HepG2 (cell line): ENCODE measurements around the gene THRA. TPM values are rescaled to one million over a fixed set of nuclear protein-coding genes. Genes with fewer than 3 reads are reported as not detected.

Experiments
- ATAC-seq: fragments of 200-7000 bp; cut with Tn5 transposase; 3 replicates; pipeline ENCODE4 v1.9.1; 2020; ENCODE audit warnings: mild to moderate bottlenecking, moderate library complexity
- BruUV-seq: library from RNA; stranded (reverse); fragments of 400-500 nt; replicated peaks from 2 replicates; lab custom pipeline; 2021; lab: Mats Ljungman, UMichigan
- CTCF ChIA-PET: fragments of 300-600 bp; formaldehyde crosslinking; extraction: SDS; loops from one replicate; lab custom pipeline; 2021; ENCODE audit warnings: low total read pairs, inconsistent platforms, low intra/inter-chr PET ratio; lab: Yijun Ruan, JAX
- POLR2A ChIA-PET: fragments of 350-600 bp; sonication (Branson Sonifier 250); formaldehyde crosslinking; loops from one replicate; lab custom pipeline; 2020; ENCODE audit warnings: antibody characterized with exemption, inconsistent platforms; lab: Yijun Ruan, JAX
- DNase-seq: peaks from one replicate; pipeline ENCODE4 v3.0.0-alpha.2; 2015; ENCODE audit warnings: low spot score
- FAIRE-seq: peaks from 3 replicates; lab custom pipeline; 2011; peaks lifted over from hg19 to GRCh38; lab: Jason Lieb, UNC
- H2AFZ ChIP-seq: one replicate; pipeline ENCODE4 v1.6.1; 2011; ENCODE audit warnings: low read length, inconsistent platforms
- H3K27ac ChIP-seq: fragments of 300-600 bp; 3 replicates; pipeline ENCODE4 v1.8.0; 2011; ENCODE audit warnings: mixed run types, mild to moderate bottlenecking, mixed read lengths, low read length, inconsistent platforms; ENCODE audit not compliant: insufficient read depth; ENCODE audit errors: extremely low read length
- H3K27me3 ChIP-seq, 2 experiments: fragments of 200-600 bp in 1 of 2; 2 replicates in 1 of 2; 3 replicates in 1 of 2; pipeline versions ENCODE4 v1.6.0 to v1.8.0; 2011; ENCODE audit warnings: low read length in 2 of 2, mild to moderate bottlenecking in 2 of 2, moderate library complexity in 2 of 2, inconsistent platforms in 1 of 2; ENCODE audit not compliant: insufficient read depth in 2 of 2, control insufficient read depth in 1 of 2
- H3K36me3 ChIP-seq, 2 experiments: fragments of 200-600 bp in 1 of 2; replicated peaks in 1 of 2; 2 replicates in 1 of 2; 3 replicates in 1 of 2; pipeline versions ENCODE4 v1.5.1 to v1.8.0; 2011; ENCODE audit warnings: low read length in 2 of 2, inconsistent platforms in 1 of 2; ENCODE audit not compliant: insufficient read depth in 2 of 2, control insufficient read depth in 1 of 2
- H3K4me1 ChIP-seq: 2 replicates; pipeline ENCODE4 v1.5.1; 2012; ENCODE audit warnings: low read length, inconsistent platforms; ENCODE audit not compliant: insufficient read depth
- H3K4me2 ChIP-seq: 2 replicates; pipeline ENCODE4 v1.6.0; 2011; ENCODE audit warnings: low read depth, low read length, inconsistent platforms
- H3K4me3 ChIP-seq, 3 experiments: fragments of 200-600 bp in 1 of 3; sonication (generic), shearing (Covaris generic) in 1 of 3; replicated peaks in 1 of 3; 2 replicates each; pipeline ENCODE4 v1.5.1; 2011 to 2016; ENCODE audit warnings: low read length in 3 of 3, inconsistent platforms in 2 of 3, low read depth in 2 of 3, mild to moderate bottlenecking in 2 of 3, control low read depth in 1 of 3, mixed read lengths in 1 of 3; ENCODE audit not compliant: insufficient read depth in 1 of 3
- H3K79me2 ChIP-seq: one replicate; pipeline ENCODE4 v1.6.1; 2011; ENCODE audit warnings: low read length, inconsistent platforms; ENCODE audit not compliant: insufficient read depth
- H3K9ac ChIP-seq: 2 replicates; pipeline ENCODE4 v1.6.0; 2011; ENCODE audit warnings: mild to moderate bottlenecking, low read depth, low read length, inconsistent platforms; ENCODE audit not compliant: insufficient read depth
- H3K9me3 ChIP-seq: 2 replicates; pipeline ENCODE4 v1.5.1; 2012; ENCODE audit warnings: mild to moderate bottlenecking, low read length
- H4K20me1 ChIP-seq: 2 replicates; pipeline ENCODE4 v1.6.0; 2011; ENCODE audit warnings: inconsistent platforms, mild to moderate bottlenecking, low read length, moderate library complexity; ENCODE audit not compliant: insufficient read depth
- EZH2 ChIP-seq: conservative IDR thresholded peaks from 2 replicates; pipeline ENCODE4 v1.6.1; 2012; ENCODE audit warnings: mild to moderate bottlenecking, low read depth, low read length, moderate library complexity
- KAT8 ChIP-seq: IDR thresholded peaks from 2 replicates; pipeline ENCODE4 v1.6.1; 2016; ENCODE audit warnings: missing genetic modification reagents, missing compliant biosample characterization
- SNAPC2 ChIP-seq: sonication (generic); formaldehyde crosslinking; IDR thresholded peaks from 2 replicates; pipeline ENCODE4 v1.8.1; 2022; ENCODE audit warnings: mild to moderate bottlenecking, missing genetic modification reagents
- SP2 ChIP-seq: sonication (generic); formaldehyde crosslinking; IDR thresholded peaks from 2 replicates; pipeline ENCODE4 v1.5.1; 2020; ENCODE audit warnings: mild to moderate bottlenecking, missing genetic modification reagents
- SRSF4 ChIP-seq: fragments of 200-400 bp; formaldehyde crosslinking; IDR thresholded peaks from one replicate; pipeline ENCODE4 v1.6.1; 2018; ENCODE audit warnings: mild to moderate bottlenecking, low read depth, low read length, moderate library complexity; ENCODE audit not compliant: poor library complexity, severe bottlenecking
- ZBTB1 ChIP-seq: sonication (generic); formaldehyde crosslinking; IDR thresholded peaks from 2 replicates; pipeline ENCODE4 v1.4.0; 2020; ENCODE audit warnings: missing genetic modification reagents, borderline replicate concordance
- ZFP90 ChIP-seq: sonication (generic); formaldehyde crosslinking; IDR thresholded peaks from 2 replicates; pipeline ENCODE4 v1.8.0; 2022; ENCODE audit warnings: missing genetic modification reagents, mild to moderate bottlenecking, inconsistent platforms, borderline replicate concordance
- ZNF224 ChIP-seq: sonication (generic); formaldehyde crosslinking; IDR thresholded peaks from 2 replicates; pipeline ENCODE4 v1.5.0; 2020; ENCODE audit warnings: mild to moderate bottlenecking, missing genetic modification reagents
- ZNF530 ChIP-seq: sonication (generic); formaldehyde crosslinking; IDR thresholded peaks from 2 replicates; pipeline ENCODE4 v1.5.0; 2020; ENCODE audit warnings: low read depth, mild to moderate bottlenecking, missing genetic modification reagents
- ZNF776 ChIP-seq: sonication (generic); formaldehyde crosslinking; IDR thresholded peaks from 2 replicates; pipeline ENCODE4 v1.4.0; 2020; ENCODE audit warnings: mild to moderate bottlenecking, missing genetic modification reagents
- ZNF781 ChIP-seq: sonication (generic); formaldehyde crosslinking; IDR thresholded peaks from 2 replicates; pipeline ENCODE4 v1.5.1; 2020; ENCODE audit warnings: borderline replicate concordance, mild to moderate bottlenecking, missing genetic modification reagents; ENCODE audit errors: not compliant biosample characterization
- ZNF83 ChIP-seq: sonication (generic); formaldehyde crosslinking; IDR thresholded peaks from 2 replicates; pipeline ENCODE4 v1.4.0; 2020; ENCODE audit warnings: missing genetic modification reagents, mild to moderate bottlenecking, borderline replicate concordance
- ZSCAN21 ChIP-seq: sonication (generic); formaldehyde crosslinking; IDR thresholded peaks from 2 replicates; pipeline ENCODE4 v1.8.0; 2022; ENCODE audit warnings: mild to moderate bottlenecking, missing genetic modification reagents, moderate library complexity, borderline replicate concordance
- WGBS: methylation state at CpG from one replicate; pipeline ENCODE4 v1.1.6; 2017; ENCODE audit warnings: low lambda C conversion rate; 5-methylcytosine and 5-hydroxymethylcytosine counted together
- in situ Hi-C: cut with HindIII; loops from 2 replicates; pipeline ENCODE4 v1.10.0; 2017; ENCODE audit warnings: low pct_unique_long_range_greater_than_20kb; ENCODE audit not compliant: extremely low pct_ligation_motif_present
- intact Hi-C: fragments of 100-400 bp; cut with micrococcal nuclease; formaldehyde crosslinking; loops from one replicate; pipeline ENCODE4 v1.10.0; 2022; ENCODE audit not compliant: unreplicated experiment
- polyA plus RNA-seq, 8 experiments: library from polyadenylated mRNA; depleted of rRNA in 3 of 8; stranded (reverse) in 7 of 8; unstranded in 1 of 8; fragments of >200 nt; fragmentation: Illumina TruSeq in 4 of 8; extraction: Trizol in 4 of 8; gene quantifications; 2 replicates each; pipeline versions ENCODE4 v1.2.1 to v1.2.3, GENCODE V29; 2011 to 2016; ENCODE audit warnings: low read depth in 4 of 8, missing spikeins in 1 of 8, mixed read lengths in 1 of 8; ENCODE audit not compliant: insufficient read depth in 1 of 8
- total RNA-seq, 5 experiments: library from RNA; depleted of rRNA; stranded (reverse); fragments of >200 nt; fragmentation: Illumina TruSeq; extraction: Trizol; gene quantifications; 2 replicates each; pipeline ENCODE4 v1.2.3, GENCODE V29; 2016; ENCODE audit warnings: low read depth in 1 of 5
- TF ChIP-seq, protein P1 (sequence below): IDR thresholded peaks from 2 replicates; pipeline ENCODE4 v1.6.1; 2016; ENCODE audit warnings: missing genetic modification reagents, missing compliant biosample characterization
- TF ChIP-seq, protein P2 (sequence below), 2 experiments: sonication (generic) in 1 of 2; formaldehyde crosslinking in 1 of 2; IDR thresholded peaks; 2 replicates each; pipeline versions ENCODE4 v1.5.1 to v1.6.1; 2011 to 2020; ENCODE audit warnings: borderline replicate concordance in 1 of 2, low read depth in 1 of 2, low read length in 1 of 2, mild to moderate bottlenecking in 1 of 2, missing genetic modification reagents in 1 of 2, moderate library complexity in 1 of 2

THRA gene
- total and polyA plus RNA-seq, 2 of the 13 experiments (the other 11 are each of a cell fraction or from before 2014, with no cell fraction given): 8.0 to 9.9 TPM

DNA sequence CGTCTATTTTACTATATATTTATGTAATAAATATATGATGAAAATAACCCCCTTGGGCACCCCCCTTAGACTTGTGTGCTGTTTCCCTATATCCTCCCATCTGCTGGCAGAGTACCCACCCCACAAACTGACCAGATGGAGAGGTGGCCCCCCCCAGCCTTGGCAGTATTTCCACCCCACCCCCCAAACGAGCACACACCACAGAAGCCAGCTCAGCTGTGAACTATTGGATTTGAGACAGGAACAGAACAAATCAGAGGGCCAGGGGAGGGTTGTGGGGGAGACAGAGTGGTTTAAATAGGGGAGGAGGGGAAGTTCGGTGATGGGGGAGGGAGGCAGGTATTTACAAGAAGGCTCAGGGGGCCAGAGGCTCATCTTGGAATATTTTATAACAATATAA lies 29.8 kb downstream of the THRA start:
- CTCF ChIA-PET: no interaction called here
- H3K4me3 ChIP-seq: no peak overlapping the region
- no peaks in the 10 kb centered on the region for H3K27me3 ChIP-seq
- H2AFZ ChIP-seq: no peak overlapping the region
- no TSS peak for BruUV-seq
- no peak overlapping the region for H3K4me2 ChIP-seq
- H4K20me1 ChIP-seq: no peaks in the 10 kb centered on the region
- 88% methylated on average over 3 of the region's 3 CpGs for WGBS
- no peaks in the 10 kb centered on the region for H3K9me3 ChIP-seq
- no peak overlapping the region for H3K27ac ChIP-seq
- no peak for ATAC-seq
- no peak for FAIRE-seq
- intact Hi-C loops: no loop called here
- H3K9ac ChIP-seq: no peak overlapping the region
- H3K36me3 ChIP-seq: peaks cover 29 to 60% of the 10 kb centered on the region in 2 experiments
- H3K4me1 ChIP-seq: peaks cover 11% of the 10 kb centered on the region
- peaks cover 2% of the 10 kb centered on the region for H3K79me2 ChIP-seq
- TF ChIP-seq ZBTB1 (no peak), ZNF781 (CRISPR knock-in tag) (no peak), ZFP90 (CRISPR knock-in tag) (no peak), SNAPC2 (CRISPR knock-in tag) (no peak), KAT8 (CRISPR knock-in tag) (no peak), SRSF4 (no peak), ZNF224 (no peak), SP2 (CRISPR knock-in tag) (no peak), ZSCAN21 (CRISPR knock-in tag) (no peak), ZNF776 (no peak), ZNF530 (CRISPR knock-in tag) (no peak), ZNF83 (no peak), EZH2 (no peak)
- TF ChIP-seq, protein P1, sequence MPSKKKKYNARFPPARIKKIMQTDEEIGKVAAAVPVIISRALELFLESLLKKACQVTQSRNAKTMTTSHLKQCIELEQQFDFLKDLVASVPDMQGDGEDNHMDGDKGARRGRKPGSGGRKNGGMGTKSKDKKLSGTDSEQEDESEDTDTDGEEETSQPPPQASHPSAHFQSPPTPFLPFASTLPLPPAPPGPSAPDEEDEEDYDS: no peak
- TF ChIP-seq, protein P2, sequence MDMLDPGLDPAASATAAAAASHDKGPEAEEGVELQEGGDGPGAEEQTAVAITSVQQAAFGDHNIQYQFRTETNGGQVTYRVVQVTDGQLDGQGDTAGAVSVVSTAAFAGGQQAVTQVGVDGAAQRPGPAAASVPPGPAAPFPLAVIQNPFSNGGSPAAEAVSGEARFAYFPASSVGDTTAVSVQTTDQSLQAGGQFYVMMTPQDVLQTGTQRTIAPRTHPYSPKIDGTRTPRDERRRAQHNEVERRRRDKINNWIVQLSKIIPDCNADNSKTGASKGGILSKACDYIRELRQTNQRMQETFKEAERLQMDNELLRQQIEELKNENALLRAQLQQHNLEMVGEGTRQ (IDR thresholded peaks at IDR 0.05; ENCODE audit: low read depth, low read length): no peak
- TF ChIP-seq, protein P2 (CRISPR knock-in tag; IDR thresholded peaks at IDR 0.05; ENCODE audit: borderline replicate concordance): no peak
- in situ Hi-C loops: no loop called here
- no peak for DNase-seq
- POLR2A ChIA-PET: interaction anchor here (0.7 to 2.9 kb wide), 6 partner anchors 8 to 127 kb away, joined by 3 to 18 read pairs (median 4); partner anchors contain the start of genes MED24 and WIPF2
